Measurements from ENCODE around the gene SYNGAP1. TPM values are rescaled to one million over a fixed set of nuclear protein-coding genes. Genes with fewer than 3 reads are reported as not detected.

Gene SYNGAP1
- total RNA-seq, 2 donors from 2014 or later = 3.6 to 10.1 TPM

- H3K36me3 ChIP-seq = peaks cover 42% of the 10 kb centered on the region
- TF ChIP-seq CTCF (IDR thresholded peaks at IDR 0.05) = no peak
- peaks cover 0 to 12% of the 10 kb centered on the region in 2 donors for H3K4me1 ChIP-seq
- no peak overlapping the region for H3K4me3 ChIP-seq
- no peak overlapping the region for H3K27ac ChIP-seq
- H3K9me3 ChIP-seq = no peaks in the 10 kb centered on the region
- no peaks in the 10 kb centered on the region for H3K27me3 ChIP-seq
- no peak for DNase-seq (ENCODE audit: low spot score)
Observed at GRCh38 chr6:33437666-33438065, 17.8 kb downstream of the SYNGAP1 start.

GRCh38 chr6:33438978-33439594 is 19.2 kb downstream of the SYNGAP1 start:
- H3K4me3 ChIP-seq = no peak overlapping the region
- no peaks in the 10 kb centered on the region for H3K9me3 ChIP-seq
- peaks cover 0 to under 1% of the 10 kb centered on the region in 2 donors for H3K4me1 ChIP-seq
- no peak for DNase-seq (ENCODE audit: low spot score)
- peaks cover 52% of the 10 kb centered on the region for H3K36me3 ChIP-seq
- no peaks in the 10 kb centered on the region for H3K27me3 ChIP-seq
- H3K27ac ChIP-seq = no peak overlapping the region
- no peak for TF ChIP-seq CTCF (IDR thresholded peaks at IDR 0.05)

GRCh38 chr6:33439956-33440648 is 20.2 kb downstream of the SYNGAP1 start:
- no peaks in the 10 kb centered on the region for H3K4me1 ChIP-seq
- peaks cover 51% of the 10 kb centered on the region for H3K36me3 ChIP-seq
- no peaks in the 10 kb centered on the region for H3K27me3 ChIP-seq
- DNase-seq (ENCODE audit: low spot score) = no peak
- no peak overlapping the region for H3K27ac ChIP-seq
- H3K4me3 ChIP-seq = no peak overlapping the region
- H3K9me3 ChIP-seq = no peaks in the 10 kb centered on the region
- TF ChIP-seq CTCF (IDR thresholded peaks at IDR 0.05) = no peak

- Histone ChIP-seq H3K4me1 (no peaks in the 10 kb centered on the region), H3K9me3 (no peaks in the 10 kb centered on the region), H3K4me3 (no peak overlapping the region), H3K27me3 (no peaks in the 10 kb centered on the region), H3K27ac (no peak overlapping the region), H3K36me3 (peaks cover 44% of the 10 kb centered on the region)
- no peak for DNase-seq (ENCODE audit: low spot score)
- no peak for TF ChIP-seq CTCF (IDR thresholded peaks at IDR 0.05)
Observed at GRCh38 chr6:33440649-33441309, 20.9 kb downstream of the SYNGAP1 start.

- Histone ChIP-seq H3K36me3 (peaks cover 45% of the 10 kb centered on the region), H3K4me3 (no peak overlapping the region)
Observed at GRCh38 chr6:33441457-33441856, 21.6 kb downstream of the SYNGAP1 start.

More at GRCh38 chr6:33441457-33441856, 21.6 kb downstream of the SYNGAP1 start:
- no peak for TF ChIP-seq CTCF (IDR thresholded peaks at IDR 0.05)
- no peaks in the 10 kb centered on the region for H3K9me3 ChIP-seq
- DNase-seq (ENCODE audit: low spot score) = no peak
- H3K4me1 ChIP-seq = no peaks in the 10 kb centered on the region
- H3K27ac ChIP-seq = no peak overlapping the region
- no peaks in the 10 kb centered on the region for H3K27me3 ChIP-seq

Measured in right atrium auricular region (tissue), 2 donors.